ENCODE data around the gene OR7C2.
A peak's percentile ranks its signal among the peaks of the same experiment; 100 is the strongest.

OR7C2 gene

GRCh38 chr19:14950421-14950820, 9.1 kb downstream of the OR7C2 start (continued):
- TF ChIP-seq ZNF843 (tag by site-specific recombination; IDR thresholded peaks at IDR 0.05) (no peak), SP3 (tag by site-specific recombination; IDR thresholded peaks at IDR 0.05) (no peak), ZNF670 (tag by site-specific recombination; IDR thresholded peaks at IDR 0.05; ENCODE audit: low read depth) (no peak)

GRCh38 chr19:14952767-14953166, 11.5 kb downstream of the OR7C2 start:
- Histone ChIP-seq H3K36me3 (ENCODE audit: control insufficient read depth in 2 of 2, insufficient read depth in 1 of 2, low read length in 2 of 2) (no peaks in the 10 kb centered on the region), H3K4me3 (ENCODE audit: low read depth, low read length) (no peak overlapping the region), H3K9me3 (ENCODE audit: control insufficient read depth, insufficient read depth, low read depth, low read length) (no peaks in the 10 kb centered on the region), H3K4me1 (ENCODE audit: control insufficient read depth, insufficient read depth, low read length) (no peaks in the 10 kb centered on the region), H3K27ac (ENCODE audit: extremely low read depth, low read depth, low read length) (no peak overlapping the region)
- TF ChIP-seq ZNF530 (tag by site-specific recombination; IDR thresholded peaks at IDR 0.05; ENCODE audit: low read depth) (no peak), ZFP3 (tag by site-specific recombination; IDR thresholded peaks at IDR 0.05; ENCODE audit: low read depth) (no peak), ZNF776 (tag by site-specific recombination; IDR thresholded peaks at IDR 0.05; ENCODE audit: borderline replicate concordance) (no peak), ZNF514 (tag by site-specific recombination; IDR thresholded peaks at IDR 0.05) (no peak), ZNF670 (tag by site-specific recombination; IDR thresholded peaks at IDR 0.05; ENCODE audit: low read depth) (no peak), ZNF623 (tag by site-specific recombination; IDR thresholded peaks at IDR 0.05) (no peak), ZNF701 (tag by site-specific recombination; IDR thresholded peaks at IDR 0.05) (no peak), SCRT2 (tag by site-specific recombination; IDR thresholded peaks at IDR 0.05) (no peak), ZNF747 (tag by site-specific recombination; IDR thresholded peaks at IDR 0.05) (no peak), ZNF768 (tag by site-specific recombination; IDR thresholded peaks at IDR 0.05) (no peak), ZNF37A (tag by site-specific recombination; IDR thresholded peaks at IDR 0.05) (no peak)
- CTCF ChIA-PET, result no interaction called here
- POLR2A ChIA-PET, result no interaction called here

GRCh38 chr19:14954071-14954655, 12.9 kb downstream of the OR7C2 start:
- no peaks in the 10 kb centered on the region for H3K4me1 ChIP-seq (ENCODE audit: control insufficient read depth, insufficient read depth, low read length)
- no peak overlapping the region for H3K4me3 ChIP-seq (ENCODE audit: low read depth, low read length)
- no peak overlapping the region for H3K27ac ChIP-seq (ENCODE audit: extremely low read depth, low read depth, low read length)
- no peak for TF ChIP-seq ZNF24 (tag by site-specific recombination; IDR thresholded peaks at IDR 0.05)
- TF ChIP-seq KLF8 (tag by site-specific recombination; IDR thresholded peaks at IDR 0.05), result peak; percentile 84
- 0 out of 2 replicates have a peak, but pooled peaks have one; percentile 35 for TF ChIP-seq KLF9 (tag by site-specific recombination; IDR thresholded peaks at IDR 0.05; ENCODE audit: low read depth)
- TF ChIP-seq KLF17 (tag by site-specific recombination; IDR thresholded peaks at IDR 0.05), result peak; percentile 84
- no peak for TF ChIP-seq KLF16 (tag by site-specific recombination; IDR thresholded peaks at IDR 0.05)
- no peak for TF ChIP-seq ZNF121 (tag by site-specific recombination; IDR thresholded peaks at IDR 0.05)
- TF ChIP-seq KLF1 (tag by site-specific recombination; IDR thresholded peaks at IDR 0.05), result peak; percentile 100
- no peaks in the 10 kb centered on the region for H3K36me3 ChIP-seq (ENCODE audit: control insufficient read depth in 2 of 2, insufficient read depth in 1 of 2, low read length in 2 of 2)
- ChIA-PET CTCF (interaction anchor here (0.6 kb wide), 1 partner anchor 13 kb away, joined by 3 read pairs; no protein-coding TSS in a partner anchor), POLR2A (no interaction called here)
- H3K9me3 ChIP-seq (ENCODE audit: control insufficient read depth, insufficient read depth, low read depth, low read length), result no peaks in the 10 kb centered on the region; the same call in 1 of the 2 replicates

- H3K27ac ChIP-seq (ENCODE audit: extremely low read depth, low read depth, low read length), result no peak overlapping the region
- TF ChIP-seq ZNF629 (tag by site-specific recombination; IDR thresholded peaks at IDR 0.05), result no peak
- no peak for TF ChIP-seq SCRT2 (tag by site-specific recombination; IDR thresholded peaks at IDR 0.05)
- no peak for TF ChIP-seq SCRT1 (tag by site-specific recombination; IDR thresholded peaks at IDR 0.05; ENCODE audit: borderline replicate concordance)
- TF ChIP-seq ZNF677 (tag by site-specific recombination; IDR thresholded peaks at IDR 0.05), result no peak
- TF ChIP-seq ZBTB11 (tag by site-specific recombination; conservative IDR thresholded peaks at IDR 0.05; ENCODE audit: low read depth), result no peak
- TF ChIP-seq ZNF580 (tag by site-specific recombination; IDR thresholded peaks at IDR 0.05), result no peak
- TF ChIP-seq ZNF639 (tag by site-specific recombination; IDR thresholded peaks at IDR 0.05), result no peak
Measured at GRCh38 chr19:14957464-14957863, 16.2 kb downstream of the OR7C2 start.

More at GRCh38 chr19:14957464-14957863, 16.2 kb downstream of the OR7C2 start:
- H3K4me1 ChIP-seq (ENCODE audit: control insufficient read depth, insufficient read depth, low read length), result no peaks in the 10 kb centered on the region
- CTCF ChIA-PET, result no interaction called here
- no peak overlapping the region for H3K4me3 ChIP-seq (ENCODE audit: low read depth, low read length)
- H3K9me3 ChIP-seq (ENCODE audit: control insufficient read depth, insufficient read depth, low read depth, low read length), result no peaks in the 10 kb centered on the region; the same call in 1 of the 2 replicates
- POLR2A ChIA-PET, result no interaction called here
- H3K36me3 ChIP-seq (ENCODE audit: control insufficient read depth in 2 of 2, insufficient read depth in 1 of 2, low read length in 2 of 2), result no peaks in the 10 kb centered on the region
